ENCODE measurements around the gene SMIM44.

SMIM44 gene

GRCh38 chr19:3475449-3475848 is 7.8 kb downstream of the SMIM44 start:
- DNase-seq = no peak

- no peak for DNase-seq
Observed at GRCh38 chr19:3474614-3475013, 8.6 kb downstream of the SMIM44 start.

- no peak for DNase-seq
Observed at GRCh38 chr19:3474010-3474409, 9.2 kb downstream of the SMIM44 start.

GRCh38 chr19:3471954-3472655 is 11.1 kb downstream of the SMIM44 start:
- peak; percentile 16 for DNase-seq

GRCh38 chr19:3470500-3471128 is 12.6 kb downstream of the SMIM44 start:
- no peak for DNase-seq

- no peak for DNase-seq
Observed at GRCh38 chr19:3469638-3470499, 13.4 kb downstream of the SMIM44 start.

- DNase-seq = no peak
Observed at GRCh38 chr19:3468211-3468610, 15.0 kb downstream of the SMIM44 start.

- no peak for DNase-seq
Observed at GRCh38 chr19:3467437-3468198, 15.6 kb downstream of the SMIM44 start.

GRCh38 chr19:3466635-3467034 is 16.6 kb downstream of the SMIM44 start:
- DNase-seq = no peak

- DNase-seq = no peak
Observed at GRCh38 chr19:3465552-3465951, 17.7 kb downstream of the SMIM44 start.

- no peak for DNase-seq
Observed at GRCh38 chr19:3464587-3465235, 18.5 kb downstream of the SMIM44 start.

- no peak for DNase-seq
Observed at GRCh38 chr19:3463714-3464586, 19.3 kb downstream of the SMIM44 start.

- DNase-seq = no peak
Observed at GRCh38 chr19:3462991-3463713, 20.1 kb downstream of the SMIM44 start.

- no peak for DNase-seq
Observed at GRCh38 chr19:3459965-3460582, 23.2 kb downstream of the SMIM44 start.

- DNase-seq = no peak
Observed at GRCh38 chr19:3459089-3459881, 24.0 kb downstream of the SMIM44 start.

GRCh38 chr19:3458229-3459088 is 24.8 kb downstream of the SMIM44 start:
- DNase-seq = no peak

- DNase-seq = no peak
Observed at GRCh38 chr19:3457528-3458228, 25.6 kb downstream of the SMIM44 start.
